ENCODE results near the gene LMBR1.

The LMBR1 gene

GRCh38 chr7:156843157-156843556, 49.8 kb downstream of the LMBR1 start:
- Histone ChIP-seq H3K4me1 (no peaks in the 10 kb centered on the region), H3K4me3 (no peak overlapping the region), H3K27ac (no peak overlapping the region), H3K9me3 (no peaks in the 10 kb centered on the region), H3K27me3 (no peaks in the 10 kb centered on the region), H3K36me3 (no peaks in the 10 kb centered on the region)
- DNase-seq, result no peak
- intact Hi-C loops (cut with DNase I; ENCODE audit: low total_unique reads), result no loop called here
- no peak for TF ChIP-seq CTCF (IDR thresholded peaks at IDR 0.05)

- no peak for DNase-seq
- Histone ChIP-seq H3K36me3 (no peaks in the 10 kb centered on the region), H3K9me3 (no peaks in the 10 kb centered on the region), H3K27me3 (no peaks in the 10 kb centered on the region), H3K4me3 (no peak overlapping the region), H3K4me1 (no peaks in the 10 kb centered on the region), H3K27ac (no peak overlapping the region)
- intact Hi-C loops (cut with DNase I; ENCODE audit: low total_unique reads), result no loop called here
- no peak for TF ChIP-seq CTCF (IDR thresholded peaks at IDR 0.05)
These were observed 50.2 kb downstream of the LMBR1 start for GRCh38 chr7:156842740-156843140.

- Histone ChIP-seq H3K27me3 (no peaks in the 10 kb centered on the region), H3K4me3 (no peak overlapping the region), H3K36me3 (no peaks in the 10 kb centered on the region), H3K27ac (no peak overlapping the region), H3K9me3 (no peaks in the 10 kb centered on the region), H3K4me1 (no peaks in the 10 kb centered on the region)
- no peak for TF ChIP-seq CTCF (IDR thresholded peaks at IDR 0.05)
- intact Hi-C loops (cut with DNase I; ENCODE audit: low total_unique reads), result no loop called here
- DNase-seq, result no peak
These were observed 50.7 kb downstream of the LMBR1 start for GRCh38 chr7:156842317-156842716.

GRCh38 chr7:156841497-156841896, 51.5 kb downstream of the LMBR1 start:
- no peak for TF ChIP-seq CTCF (IDR thresholded peaks at IDR 0.05)
- H3K9me3 ChIP-seq, result no peaks in the 10 kb centered on the region
- no peak overlapping the region for H3K27ac ChIP-seq
- H3K27me3 ChIP-seq, result no peaks in the 10 kb centered on the region
- no peaks in the 10 kb centered on the region for H3K4me1 ChIP-seq
- no peak for DNase-seq
- peaks cover 0 to 2% (median 0%) of the 10 kb centered on the region in 3 donors for H3K36me3 ChIP-seq
- intact Hi-C loops (cut with DNase I; ENCODE audit: low total_unique reads), result no loop called here
- H3K4me3 ChIP-seq, result no peak overlapping the region

GRCh38 chr7:156840134-156840533, 52.8 kb downstream of the LMBR1 start:
- no peak overlapping the region for H3K27ac ChIP-seq
- TF ChIP-seq CTCF (IDR thresholded peaks at IDR 0.05), result no peak
- no peak overlapping the region for H3K4me3 ChIP-seq
- intact Hi-C loops (cut with DNase I; ENCODE audit: low total_unique reads), result no loop called here
- no peaks in the 10 kb centered on the region for H3K9me3 ChIP-seq
- H3K36me3 ChIP-seq, result peaks cover 0 to 6% (median 0%) of the 10 kb centered on the region in 3 donors
- H3K27me3 ChIP-seq, result no peaks in the 10 kb centered on the region
- H3K4me1 ChIP-seq, result no peaks in the 10 kb centered on the region
- no peak for DNase-seq

- no peak overlapping the region for H3K27ac ChIP-seq
- no peaks in the 10 kb centered on the region for H3K9me3 ChIP-seq
- intact Hi-C loops (cut with DNase I; ENCODE audit: low total_unique reads), result no loop called here
- DNase-seq, result no peak
- TF ChIP-seq CTCF (IDR thresholded peaks at IDR 0.05), result no peak
- H3K4me1 ChIP-seq, result no peaks in the 10 kb centered on the region
- H3K4me3 ChIP-seq, result no peak overlapping the region
- H3K27me3 ChIP-seq, result no peaks in the 10 kb centered on the region
- peaks cover 4 to 16% (median 14%) of the 10 kb centered on the region in 3 donors for H3K36me3 ChIP-seq
These were observed 56.5 kb downstream of the LMBR1 start for GRCh38 chr7:156836443-156836842.
